Measurements from ENCODE around the gene PUM1.

- TF ChIP-seq CTCF (IDR thresholded peaks at IDR 0.05) = no peak
- TF ChIP-seq POLR2A (IDR thresholded peaks at IDR 0.05) = no peak
Observed at GRCh38 chr1:30919025-30919881, 146.3 kb downstream of the PUM1 start.

Data from right lobe of liver (tissue), 4 donors.